HepG2 (cell line): ENCODE measurements around the gene MED13L. TPM values are rescaled to one million over a fixed set of nuclear protein-coding genes. Genes with fewer than 3 reads are reported as not detected.

Source experiments
- ATAC-seq: fragments of 200-7000 bp; cut with Tn5 transposase; 3 replicates; pipeline ENCODE4 v1.9.1; 2020; ENCODE audit warnings: mild to moderate bottlenecking, moderate library complexity
- BruUV-seq: library from RNA; stranded (reverse); fragments of 400-500 nt; replicated peaks from 2 replicates; lab custom pipeline; 2021; lab: Mats Ljungman, UMichigan
- CTCF ChIA-PET: fragments of 300-600 bp; formaldehyde crosslinking; extraction: SDS; loops from one replicate; lab custom pipeline; 2021; ENCODE audit warnings: low total read pairs, inconsistent platforms, low intra/inter-chr PET ratio; lab: Yijun Ruan, JAX
- POLR2A ChIA-PET: fragments of 350-600 bp; sonication (Branson Sonifier 250); formaldehyde crosslinking; loops from one replicate; lab custom pipeline; 2020; ENCODE audit warnings: antibody characterized with exemption, inconsistent platforms; lab: Yijun Ruan, JAX
- DNase-seq: peaks from one replicate; pipeline ENCODE4 v3.0.0-alpha.2; 2015; ENCODE audit warnings: low spot score
- FAIRE-seq: peaks from 3 replicates; lab custom pipeline; 2011; peaks lifted over from hg19 to GRCh38; lab: Jason Lieb, UNC
- H2AFZ ChIP-seq: one replicate; pipeline ENCODE4 v1.6.1; 2011; ENCODE audit warnings: low read length, inconsistent platforms
- H3K27ac ChIP-seq: fragments of 300-600 bp; 3 replicates; pipeline ENCODE4 v1.8.0; 2011; ENCODE audit warnings: mixed run types, mild to moderate bottlenecking, mixed read lengths, low read length, inconsistent platforms; ENCODE audit not compliant: insufficient read depth; ENCODE audit errors: extremely low read length
- H3K27me3 ChIP-seq, 2 experiments: fragments of 200-600 bp in 1 of 2; 2 replicates in 1 of 2; 3 replicates in 1 of 2; pipeline versions ENCODE4 v1.6.0 to v1.8.0; 2011; ENCODE audit warnings: low read length in 2 of 2, mild to moderate bottlenecking in 2 of 2, moderate library complexity in 2 of 2, inconsistent platforms in 1 of 2; ENCODE audit not compliant: insufficient read depth in 2 of 2, control insufficient read depth in 1 of 2
- H3K36me3 ChIP-seq, 2 experiments: fragments of 200-600 bp in 1 of 2; replicated peaks in 1 of 2; 2 replicates in 1 of 2; 3 replicates in 1 of 2; pipeline versions ENCODE4 v1.5.1 to v1.8.0; 2011; ENCODE audit warnings: low read length in 2 of 2, inconsistent platforms in 1 of 2; ENCODE audit not compliant: insufficient read depth in 2 of 2, control insufficient read depth in 1 of 2
- H3K4me1 ChIP-seq: 2 replicates; pipeline ENCODE4 v1.5.1; 2012; ENCODE audit warnings: low read length, inconsistent platforms; ENCODE audit not compliant: insufficient read depth
- H3K4me2 ChIP-seq: 2 replicates; pipeline ENCODE4 v1.6.0; 2011; ENCODE audit warnings: low read depth, low read length, inconsistent platforms
- H3K4me3 ChIP-seq, 3 experiments: fragments of 200-600 bp in 1 of 3; sonication (generic), shearing (Covaris generic) in 1 of 3; replicated peaks in 1 of 3; 2 replicates each; pipeline ENCODE4 v1.5.1; 2011 to 2016; ENCODE audit warnings: low read length in 3 of 3, inconsistent platforms in 2 of 3, low read depth in 2 of 3, mild to moderate bottlenecking in 2 of 3, control low read depth in 1 of 3, mixed read lengths in 1 of 3; ENCODE audit not compliant: insufficient read depth in 1 of 3
- H3K79me2 ChIP-seq: one replicate; pipeline ENCODE4 v1.6.1; 2011; ENCODE audit warnings: low read length, inconsistent platforms; ENCODE audit not compliant: insufficient read depth
- H3K9ac ChIP-seq: 2 replicates; pipeline ENCODE4 v1.6.0; 2011; ENCODE audit warnings: mild to moderate bottlenecking, low read depth, low read length, inconsistent platforms; ENCODE audit not compliant: insufficient read depth
- H3K9me3 ChIP-seq: 2 replicates; pipeline ENCODE4 v1.5.1; 2012; ENCODE audit warnings: mild to moderate bottlenecking, low read length
- H4K20me1 ChIP-seq: 2 replicates; pipeline ENCODE4 v1.6.0; 2011; ENCODE audit warnings: inconsistent platforms, mild to moderate bottlenecking, low read length, moderate library complexity; ENCODE audit not compliant: insufficient read depth
- ASH2L ChIP-seq: fragments of 300-600, 200-600 bp; sonication (generic); IDR thresholded peaks from 2 replicates; pipeline ENCODE4 v1.7.0; 2017; ENCODE audit warnings: low read depth, mild to moderate bottlenecking, moderate library complexity, mixed read lengths, low read length; ENCODE audit not compliant: insufficient read length
- EHMT2 ChIP-seq: fragments of 200-600 bp; sonication (generic); IDR thresholded peaks from 2 replicates; pipeline ENCODE4 v1.7.0; 2017; ENCODE audit warnings: antibody characterized with exemption, low read depth, low read length, borderline replicate concordance
- FOXJ3 ChIP-seq: sonication (generic); formaldehyde crosslinking; IDR thresholded peaks from 2 replicates; pipeline ENCODE4 v1.4.0; 2020; ENCODE audit warnings: missing genetic modification reagents, mild to moderate bottlenecking, borderline replicate concordance
- RCOR2 ChIP-seq: IDR thresholded peaks from 2 replicates; pipeline ENCODE4 v1.6.1; 2016; ENCODE audit warnings: missing biosample characterization, missing genetic modification reagents
- SMAD9 ChIP-seq: sonication (generic); formaldehyde crosslinking; IDR thresholded peaks from 2 replicates; pipeline ENCODE4 v1.5.1; 2020; ENCODE audit warnings: mild to moderate bottlenecking, missing genetic modification reagents
- U2AF1 ChIP-seq: fragments of 200-400 bp; formaldehyde crosslinking; optimal IDR thresholded peaks from 2 replicates; pipeline ENCODE3; 2017; ENCODE audit warnings: mild to moderate bottlenecking, low read depth, low read length
- ZFP1 ChIP-seq: IDR thresholded peaks from 2 replicates; pipeline ENCODE4 v1.6.1; 2016
- WGBS: methylation state at CpG from one replicate; pipeline ENCODE4 v1.1.6; 2017; ENCODE audit warnings: low lambda C conversion rate; 5-methylcytosine and 5-hydroxymethylcytosine counted together
- in situ Hi-C: cut with HindIII; loops from 2 replicates; pipeline ENCODE4 v1.10.0; 2017; ENCODE audit warnings: low pct_unique_long_range_greater_than_20kb; ENCODE audit not compliant: extremely low pct_ligation_motif_present
- intact Hi-C: fragments of 100-400 bp; cut with micrococcal nuclease; formaldehyde crosslinking; loops from one replicate; pipeline ENCODE4 v1.10.0; 2022; ENCODE audit not compliant: unreplicated experiment
- polyA plus RNA-seq, 8 experiments: library from polyadenylated mRNA; depleted of rRNA in 3 of 8; stranded (reverse) in 7 of 8; unstranded in 1 of 8; fragments of >200 nt; fragmentation: Illumina TruSeq in 4 of 8; extraction: Trizol in 4 of 8; gene quantifications; 2 replicates each; pipeline versions ENCODE4 v1.2.1 to v1.2.3, GENCODE V29; 2011 to 2016; ENCODE audit warnings: low read depth in 4 of 8, missing spikeins in 1 of 8, mixed read lengths in 1 of 8; ENCODE audit not compliant: insufficient read depth in 1 of 8
- total RNA-seq, 5 experiments: library from RNA; depleted of rRNA; stranded (reverse); fragments of >200 nt; fragmentation: Illumina TruSeq; extraction: Trizol; gene quantifications; 2 replicates each; pipeline ENCODE4 v1.2.3, GENCODE V29; 2016; ENCODE audit warnings: low read depth in 1 of 5
- TF ChIP-seq, protein P1 (sequence below): sonication (generic); formaldehyde crosslinking; IDR thresholded peaks from 2 replicates; pipeline ENCODE4 v1.4.0; 2020; ENCODE audit warnings: mild to moderate bottlenecking, missing genetic modification reagents

Gene MED13L
- total and polyA plus RNA-seq, 2 of the 13 experiments (the other 11 are each of a cell fraction or from before 2014, with no cell fraction given): 24.8 to 38.9 TPM

DNA sequence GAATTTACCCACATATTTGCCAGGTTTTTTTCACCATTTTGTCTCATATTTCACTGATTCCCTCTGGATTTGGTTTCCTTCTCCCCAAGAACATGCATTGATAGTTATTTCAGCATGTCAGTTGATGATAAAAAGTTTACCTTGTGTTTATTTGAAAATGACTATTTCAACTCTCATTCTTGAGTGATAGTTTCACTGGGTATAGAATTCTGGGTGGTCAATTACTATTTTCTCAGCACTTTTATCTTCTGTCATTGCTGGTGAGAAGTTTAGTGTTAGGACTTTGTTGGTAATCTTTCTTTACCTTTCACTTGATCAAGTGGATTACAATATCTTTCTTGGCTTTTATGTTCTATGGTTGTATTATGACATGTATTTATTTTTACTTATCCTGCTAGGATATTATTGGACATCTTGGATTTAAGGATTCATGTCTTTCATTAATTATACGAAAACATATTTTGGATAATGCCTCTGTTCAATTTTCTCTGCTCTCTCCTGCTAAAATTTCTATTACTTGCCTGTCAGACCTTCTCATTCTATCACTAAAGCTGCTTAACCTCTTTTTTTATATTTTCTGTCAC, 338.6 kb downstream of the MED13L start:
- BruUV-seq: no TSS peak
- DNase-seq: no peak
- Histone ChIP-seq H3K4me2 (no peak overlapping the region), H3K36me3 (no peaks in the 10 kb centered on the region), H3K79me2 (no peaks in the 10 kb centered on the region), H3K4me1 (peaks cover 10% of the 10 kb centered on the region), H3K27ac (no peak overlapping the region), H3K27me3 (no peaks in the 10 kb centered on the region), H3K9me3 (peaks cover 10% of the 10 kb centered on the region; the same call in 1 of the 2 replicates), H3K9ac (no peak overlapping the region), H2AFZ (no peak overlapping the region), H4K20me1 (no peaks in the 10 kb centered on the region), H3K4me3 (no peak overlapping the region)
- CTCF ChIA-PET: no interaction called here
- 0 out of 2 replicates have a peak, but pooled peaks have one; percentile 62 for TF ChIP-seq ZFP1 (CRISPR knock-in tag)
- TF ChIP-seq RCOR2 (CRISPR knock-in tag): no peak
- FAIRE-seq: no peak
- no peak for ATAC-seq
- intact Hi-C loops: no loop called here
- POLR2A ChIA-PET: no interaction called here
- 6% methylated on average over 1 of the region's 1 CpG for WGBS
- in situ Hi-C loops: no loop called here

DNA sequence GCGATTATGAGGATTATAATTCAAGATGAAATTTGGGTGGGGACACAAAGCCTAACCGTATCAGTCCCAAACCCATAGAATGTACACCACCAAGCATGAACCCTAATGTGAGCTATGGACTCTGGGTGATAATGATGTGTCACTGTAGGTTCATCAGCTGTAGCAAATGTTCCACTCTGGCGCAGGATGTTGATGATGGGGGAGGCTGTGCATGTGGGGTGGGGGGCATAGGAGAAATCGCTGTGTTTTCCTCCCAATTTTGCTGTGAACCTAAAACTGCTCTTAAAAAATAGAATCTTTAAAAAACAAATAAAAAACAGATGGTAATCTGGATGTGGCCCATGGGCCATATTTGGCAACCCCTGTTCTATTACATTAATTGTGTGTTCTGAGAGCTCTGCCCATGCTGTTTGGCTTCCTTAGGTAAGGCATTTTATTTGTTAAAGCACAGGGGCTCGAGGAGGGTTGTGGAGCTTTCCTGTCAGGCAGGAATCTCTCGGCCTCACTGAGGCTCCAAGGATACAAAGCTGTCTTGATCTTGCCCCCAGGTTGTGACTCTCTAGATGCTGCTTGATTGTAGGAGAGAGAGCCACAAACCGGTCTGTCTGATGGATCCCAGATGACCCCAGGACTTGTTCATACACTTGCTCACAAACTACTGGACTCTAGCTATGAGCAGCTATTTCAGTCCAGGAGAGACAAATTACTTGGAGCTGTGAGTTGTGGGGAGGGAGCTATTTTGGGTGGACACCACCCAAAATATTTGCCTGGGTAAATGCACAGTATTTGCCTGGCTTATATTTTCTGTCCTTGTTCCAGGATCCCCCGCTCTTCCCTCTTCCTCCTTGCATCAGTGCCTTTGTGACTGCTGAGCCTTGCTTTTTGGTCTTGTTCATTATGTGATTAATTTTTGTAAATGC, 340.2 kb downstream of the MED13L start:
- CTCF ChIA-PET: no interaction called here
- POLR2A ChIA-PET: interaction anchor here (1.4 kb wide), 1 partner anchor 19 kb away, joined by 3 read pairs; no protein-coding TSS in a partner anchor
- Histone ChIP-seq H3K9ac (no peak overlapping the region), H3K9me3 (peaks cover 10% of the 10 kb centered on the region; the same call in 1 of the 2 replicates), H3K27ac (no peak overlapping the region), H3K4me2 (no peak overlapping the region), H3K27me3 (no peaks in the 10 kb centered on the region), H4K20me1 (no peaks in the 10 kb centered on the region), H3K4me1 (no peaks in the 10 kb centered on the region), H3K4me3 (no peak overlapping the region), H3K79me2 (no peaks in the 10 kb centered on the region), H3K36me3 (no peaks in the 10 kb centered on the region), H2AFZ (no peak overlapping the region)
- WGBS: 9% methylated on average over 6 of the region's 8 CpGs
- FAIRE-seq (no peak), DNase-seq (no peak), ATAC-seq (no peak)
- in situ Hi-C loops: no loop called here
- intact Hi-C loops: no loop called here
- BruUV-seq: no TSS peak
- TF ChIP-seq FOXJ3 (no peak), U2AF1 (no peak), SMAD9 (CRISPR knock-in tag) (no peak), ASH2L (no peak), EHMT2 (no peak)
- TF ChIP-seq, protein P1, sequence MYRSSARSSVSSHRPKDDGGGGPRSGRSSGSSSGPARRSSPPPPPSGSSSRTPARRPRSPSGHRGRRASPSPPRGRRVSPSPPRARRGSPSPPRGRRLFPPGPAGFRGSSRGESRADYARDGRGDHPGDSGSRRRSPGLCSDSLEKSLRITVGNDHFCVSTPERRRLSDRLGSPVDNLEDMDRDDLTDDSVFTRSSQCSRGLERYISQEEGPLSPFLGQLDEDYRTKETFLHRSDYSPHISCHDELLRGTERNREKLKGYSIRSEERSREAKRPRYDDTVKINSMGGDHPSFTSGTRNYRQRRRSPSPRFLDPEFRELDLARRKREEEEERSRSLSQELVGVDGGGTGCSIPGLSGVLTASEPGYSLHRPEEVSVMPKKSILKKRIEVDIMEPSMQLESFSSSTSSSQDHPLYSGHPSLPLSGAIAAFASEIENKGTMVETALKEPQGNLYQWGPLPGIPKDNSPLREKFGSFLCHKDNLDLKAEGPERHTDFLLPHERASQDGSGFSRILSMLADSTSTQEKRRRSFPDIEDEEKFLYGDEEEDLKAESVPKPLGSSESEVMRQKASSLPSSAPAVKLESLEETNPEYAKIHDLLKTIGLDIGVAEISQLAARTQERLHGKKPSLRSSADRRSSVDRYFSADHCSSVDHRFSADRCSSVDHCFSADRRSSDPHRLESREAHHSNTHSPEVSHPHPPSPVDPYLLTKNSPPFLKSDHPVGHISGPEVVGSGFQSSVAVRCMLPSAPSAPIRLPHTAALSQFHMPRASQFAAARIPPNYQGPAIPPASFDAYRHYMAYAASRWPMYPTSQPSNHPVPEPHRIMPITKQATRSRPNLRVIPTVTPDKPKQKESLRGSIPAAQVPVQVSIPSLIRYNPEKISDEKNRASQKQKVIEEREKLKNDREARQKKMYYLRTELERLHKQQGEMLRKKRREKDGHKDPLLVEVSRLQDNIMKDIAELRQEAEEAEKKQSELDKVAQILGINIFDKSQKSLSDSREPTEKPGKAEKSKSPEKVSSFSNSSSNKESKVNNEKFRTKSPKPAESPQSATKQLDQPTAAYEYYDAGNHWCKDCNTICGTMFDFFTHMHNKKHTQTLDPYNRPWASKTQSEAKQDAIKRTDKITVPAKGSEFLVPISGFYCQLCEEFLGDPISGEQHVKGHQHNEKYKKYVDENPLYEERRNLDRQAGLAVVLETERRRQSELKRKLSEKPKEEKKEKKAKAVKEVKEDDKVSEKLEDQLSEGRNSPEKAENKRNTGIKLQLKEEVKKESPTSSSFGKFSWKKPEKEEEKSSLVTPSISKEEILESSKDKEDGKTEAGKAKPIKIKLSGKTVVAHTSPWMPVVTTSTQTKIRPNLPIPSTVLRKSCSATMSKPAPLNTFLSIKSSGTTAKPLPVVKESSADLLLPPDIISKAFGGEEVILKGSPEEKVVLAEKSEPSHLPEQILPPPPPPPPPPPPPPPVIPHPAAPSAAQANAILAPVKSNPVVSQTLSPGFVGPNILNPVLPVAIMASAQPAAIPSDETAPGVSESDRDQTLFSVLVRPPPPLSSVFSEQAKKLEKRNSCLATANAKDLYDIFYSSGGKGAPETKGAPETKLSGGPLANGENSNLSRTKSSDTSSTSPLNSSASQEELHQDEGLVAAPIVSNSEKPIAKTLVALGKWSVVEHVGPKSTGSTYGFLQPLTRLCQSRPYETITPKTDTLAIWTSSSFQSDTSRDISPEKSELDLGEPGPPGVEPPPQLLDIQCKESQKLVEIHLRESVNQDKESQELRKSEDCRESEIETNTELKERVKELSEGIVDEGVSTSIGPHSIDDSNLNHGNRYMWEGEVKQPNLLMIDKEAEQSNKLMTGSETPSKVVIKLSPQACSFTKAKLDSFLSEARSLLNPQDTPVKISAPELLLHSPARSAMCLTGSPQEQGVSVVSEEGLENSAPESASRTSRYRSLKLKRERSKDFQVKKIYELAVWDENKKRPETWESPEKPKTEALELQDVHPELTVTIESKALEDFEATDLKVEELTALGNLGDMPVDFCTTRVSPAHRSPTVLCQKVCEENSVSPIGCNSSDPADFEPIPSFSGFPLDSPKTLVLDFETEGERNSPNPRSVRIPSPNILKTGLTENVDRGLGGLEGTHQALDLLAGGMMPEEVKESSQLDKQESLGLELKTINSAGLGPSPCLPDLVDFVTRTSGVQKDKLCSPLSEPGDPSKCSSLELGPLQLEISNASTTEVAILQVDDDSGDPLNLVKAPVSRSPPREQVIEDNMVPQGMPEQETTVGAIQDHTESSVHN: no peak
